Activated CD4-positive, alpha-beta memory T cell treated with anti-CD3 and anti-CD28 coated beads, Interleukin-2, amount 10 ng/mL, durations not matched to agents 7 days and 5 days (primary cell): ENCODE measurements around the gene ACAP2. TPM values are rescaled to one million over a fixed set of nuclear protein-coding genes. Genes with fewer than 3 reads are reported as not detected.
"Not testable (repeated sequence)": the region's sequence is repeated elsewhere in the genome, so short reads cannot be mapped to it uniquely, and the experiment has no call there.

Source experiments
- CTCF ChIA-PET: fragments of 350-600 bp; sonication (Branson Sonifier 250); formaldehyde crosslinking; loops from one replicate; lab custom pipeline; 2021; ENCODE audit warnings: antibody characterized with exemption, inconsistent platforms; lab: Charles Lee
- POLR2A ChIA-PET: fragments of 350-600 bp; sonication (Branson Sonifier 250); formaldehyde crosslinking; loops from one replicate; lab custom pipeline; 2021; ENCODE audit warnings: antibody characterized with exemption; lab: Charles Lee
- DNase-seq: peaks from one replicate; pipeline ENCODE4 v3.0.0-alpha.2; 2020
- H3K27ac Mint-ChIP-seq: one replicate; pipeline ENCODE4 v1.8.0; 2021; ENCODE audit warnings: mild to moderate bottlenecking, mixed read lengths
- H3K27me3 Mint-ChIP-seq: one replicate; pipeline ENCODE4 v1.8.0; 2021; ENCODE audit warnings: mixed read lengths
- H3K36me3 Mint-ChIP-seq: one replicate; pipeline ENCODE4 v1.8.0; 2021; ENCODE audit warnings: low read depth, mixed read lengths
- H3K4me1 Mint-ChIP-seq: one replicate; pipeline ENCODE4 v1.8.0; 2021; ENCODE audit warnings: mixed read lengths
- H3K4me3 Mint-ChIP-seq: one replicate; pipeline ENCODE4 v1.8.0; 2021; ENCODE audit warnings: mild to moderate bottlenecking, mixed read lengths
- H3K9me3 Mint-ChIP-seq: one replicate; pipeline ENCODE4 v1.8.0; 2021; ENCODE audit warnings: mixed read lengths
- total RNA-seq, 2 experiments: library from RNA; stranded (reverse); gene quantifications; one replicate each; pipeline ENCODE4 v1.2.3, GENCODE V29; 2021

ACAP2 gene, protein sequence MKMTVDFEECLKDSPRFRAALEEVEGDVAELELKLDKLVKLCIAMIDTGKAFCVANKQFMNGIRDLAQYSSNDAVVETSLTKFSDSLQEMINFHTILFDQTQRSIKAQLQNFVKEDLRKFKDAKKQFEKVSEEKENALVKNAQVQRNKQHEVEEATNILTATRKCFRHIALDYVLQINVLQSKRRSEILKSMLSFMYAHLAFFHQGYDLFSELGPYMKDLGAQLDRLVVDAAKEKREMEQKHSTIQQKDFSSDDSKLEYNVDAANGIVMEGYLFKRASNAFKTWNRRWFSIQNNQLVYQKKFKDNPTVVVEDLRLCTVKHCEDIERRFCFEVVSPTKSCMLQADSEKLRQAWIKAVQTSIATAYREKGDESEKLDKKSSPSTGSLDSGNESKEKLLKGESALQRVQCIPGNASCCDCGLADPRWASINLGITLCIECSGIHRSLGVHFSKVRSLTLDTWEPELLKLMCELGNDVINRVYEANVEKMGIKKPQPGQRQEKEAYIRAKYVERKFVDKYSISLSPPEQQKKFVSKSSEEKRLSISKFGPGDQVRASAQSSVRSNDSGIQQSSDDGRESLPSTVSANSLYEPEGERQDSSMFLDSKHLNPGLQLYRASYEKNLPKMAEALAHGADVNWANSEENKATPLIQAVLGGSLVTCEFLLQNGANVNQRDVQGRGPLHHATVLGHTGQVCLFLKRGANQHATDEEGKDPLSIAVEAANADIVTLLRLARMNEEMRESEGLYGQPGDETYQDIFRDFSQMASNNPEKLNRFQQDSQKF
- total RNA-seq, result 10 to 100 TPM; 76.0 to 77.4 TPM

DNA sequence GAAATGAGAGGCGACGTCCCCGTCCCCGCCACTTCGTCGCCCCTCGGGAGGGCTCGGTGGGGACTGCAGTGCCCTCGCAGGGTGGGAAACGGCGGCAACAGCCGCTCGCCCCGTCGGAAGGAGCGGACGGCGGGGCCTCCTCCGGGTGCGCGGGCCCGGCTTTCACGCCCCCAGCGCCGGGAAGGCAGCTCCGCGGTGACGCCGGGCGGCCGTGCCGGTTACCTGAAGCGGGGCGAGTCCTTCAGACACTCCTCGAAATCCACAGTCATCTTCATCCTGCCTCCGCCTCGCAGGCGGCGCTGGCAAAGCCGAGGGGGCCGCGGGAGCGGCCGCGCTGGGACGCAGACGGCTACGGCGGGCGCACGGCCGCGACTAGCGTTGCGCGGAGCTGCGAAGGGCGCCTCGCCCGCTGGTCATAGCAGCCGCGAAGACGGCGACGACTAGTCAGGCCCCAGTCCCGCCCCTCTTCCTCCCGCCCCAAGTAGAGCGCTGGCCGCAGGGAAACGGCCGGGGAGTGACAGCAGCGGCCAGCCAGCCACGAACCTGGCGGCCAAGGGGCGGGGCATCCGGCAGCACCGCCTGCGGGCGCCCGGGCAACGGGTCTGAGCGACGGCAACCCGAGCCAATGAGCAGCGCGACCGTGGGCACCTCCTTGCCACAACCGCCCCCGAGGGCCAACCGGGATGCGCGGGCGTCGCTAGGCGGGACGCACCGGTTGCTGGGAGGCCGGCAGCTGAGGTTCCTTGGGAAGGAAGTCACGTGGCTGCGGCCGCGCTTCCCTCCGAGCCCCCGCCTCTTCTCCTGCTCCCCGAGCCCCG lies at the start of gene ACAP2:
ACAP2 (minus strand) TSS at position 448 of the 818 bp plus-strand sequence; CDS start at position 275, 173 bp downstream.
- Mint-ChIP-seq H3K27me3 (no peaks in the 10 kb centered on the region), H3K4me1 (peaks cover 44% of the 10 kb centered on the region), H3K4me3 (peak within 1 kb of the TSS; percentile 94), H3K36me3 (peaks cover 3% of the 10 kb centered on the region), H3K9me3 (no peaks in the 10 kb centered on the region), H3K27ac (peak within 1 kb of the TSS; percentile 92)
- ChIA-PET CTCF (interaction anchor here (0.9 to 3.8 kb wide), 5 partner anchors 17 to 173 kb away, joined by 3 to 32 read pairs (median 4); partner anchors contain the start of gene XXYLT1), POLR2A (interaction anchor here (0.7 to 2.6 kb wide), 18 partner anchors 9 to 770 kb away, joined by 3 to 10 read pairs (median 4); partner anchors contain the start of genes LSG1 and XXYLT1)
- peak; percentile 99 for DNase-seq

DNA sequence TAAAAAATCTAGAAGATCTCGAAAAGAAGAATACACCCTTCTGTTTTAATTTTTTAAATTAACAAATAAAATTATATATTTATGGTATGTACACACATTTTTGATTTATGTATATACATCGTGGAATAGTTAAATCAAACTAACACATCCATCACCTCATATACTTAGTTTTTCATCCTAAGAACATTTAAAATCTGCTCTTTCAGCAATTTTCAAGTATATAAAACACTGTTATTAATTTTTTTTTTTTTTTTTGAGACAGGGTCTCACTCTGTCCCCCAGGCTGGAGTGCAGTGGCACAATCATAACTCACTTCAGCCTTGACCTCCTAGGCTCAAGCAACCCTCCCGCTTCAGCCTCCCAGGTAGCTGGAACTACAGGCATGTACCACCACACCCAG lies 32.8 kb upstream of the ACAP2 start:
- no peak overlapping the region for H3K27ac Mint-ChIP-seq
- POLR2A ChIA-PET, result no interaction called here
- no peaks in the 10 kb centered on the region for H3K4me1 Mint-ChIP-seq
- no peak for DNase-seq
- no peaks in the 10 kb centered on the region for H3K9me3 Mint-ChIP-seq
- peaks cover 18% of the 10 kb centered on the region for H3K27me3 Mint-ChIP-seq
- no peaks in the 10 kb centered on the region for H3K36me3 Mint-ChIP-seq
- no peak overlapping the region for H3K4me3 Mint-ChIP-seq
- CTCF ChIA-PET, result no interaction called here

DNA sequence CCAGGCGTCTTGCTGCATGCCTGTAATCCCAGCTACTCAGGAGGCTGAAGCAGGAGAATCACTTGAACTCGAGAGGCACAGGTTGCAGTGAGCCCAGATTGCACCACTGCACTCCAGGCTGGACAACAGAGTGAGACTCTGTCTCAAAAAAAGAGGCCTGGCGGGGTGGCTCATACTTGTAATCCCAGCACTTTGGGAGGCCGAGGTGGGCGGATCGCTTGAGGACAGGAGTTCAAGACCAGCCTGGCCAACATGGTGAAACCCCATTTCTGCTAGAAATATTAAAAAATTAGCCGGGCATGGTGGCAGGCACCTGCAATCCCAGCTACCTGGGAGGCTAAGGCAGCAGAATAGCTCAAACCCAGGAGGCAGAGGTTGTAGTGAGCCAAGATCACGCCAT lies 32.3 kb upstream of the ACAP2 start:
- H3K27ac Mint-ChIP-seq, H3K4me1 Mint-ChIP-seq, CTCF ChIA-PET, H3K9me3 Mint-ChIP-seq, H3K4me3 Mint-ChIP-seq, H3K36me3 Mint-ChIP-seq, DNase-seq, POLR2A ChIA-PET: not testable (repeated sequence)
- H3K27me3 Mint-ChIP-seq, result peaks cover 18% of the 10 kb centered on the region

DNA sequence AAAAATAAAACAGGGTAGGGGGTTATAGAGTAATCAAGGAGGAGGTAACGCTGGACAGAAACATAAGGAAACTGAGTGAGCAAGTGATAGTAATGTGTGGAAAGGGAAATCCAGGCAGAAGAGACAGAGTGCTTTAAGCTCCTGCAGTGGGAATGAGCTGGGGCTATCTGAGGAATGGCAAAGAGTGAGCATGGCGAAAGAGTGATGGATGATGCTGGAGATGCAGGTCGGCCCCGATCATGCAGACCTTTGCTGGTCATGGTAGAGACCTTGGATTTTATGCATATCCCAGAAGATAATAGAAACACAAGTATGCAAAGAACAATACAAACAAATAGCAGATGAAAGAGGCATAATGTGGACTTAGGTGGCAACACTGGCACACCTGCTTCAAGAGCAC lies 26.0 kb upstream of the ACAP2 start:
- Mint-ChIP-seq H3K4me1 (peaks cover 19% of the 10 kb centered on the region), H3K27ac (no peak overlapping the region), H3K27me3 (no peaks in the 10 kb centered on the region), H3K9me3 (peaks cover 16% of the 10 kb centered on the region), H3K4me3 (no peak overlapping the region), H3K36me3 (peaks cover 15% of the 10 kb centered on the region)
- POLR2A ChIA-PET, result no interaction called here
- no peak for DNase-seq
- CTCF ChIA-PET, result no interaction called here

DNA sequence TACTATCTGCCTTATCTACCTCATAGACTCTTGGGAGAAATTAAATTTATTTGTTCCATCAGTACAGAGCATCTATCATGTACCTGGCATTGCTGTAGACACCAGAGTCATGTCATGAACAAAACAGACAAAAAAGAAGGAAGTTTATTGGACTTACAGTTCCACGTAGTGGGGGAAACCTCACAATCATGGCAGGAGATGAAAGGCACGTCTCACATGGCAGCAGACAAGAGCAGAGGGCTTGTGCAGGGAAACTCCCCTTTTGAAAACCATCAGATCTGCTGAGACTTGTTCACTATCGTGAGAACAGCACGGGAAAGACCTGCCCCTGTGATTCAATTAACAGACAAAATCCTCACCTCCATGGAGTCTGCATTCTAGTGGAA lies 25.6 kb upstream of the ACAP2 start:
- peaks cover 19% of the 10 kb centered on the region for H3K4me1 Mint-ChIP-seq
- peak overlapping the region; percentile 47 for H3K27ac Mint-ChIP-seq
- no peaks in the 10 kb centered on the region for H3K27me3 Mint-ChIP-seq
- ChIA-PET CTCF (no interaction called here), POLR2A (no interaction called here)
- no peak for DNase-seq
- H3K36me3 Mint-ChIP-seq, result peaks cover 15% of the 10 kb centered on the region
- H3K4me3 Mint-ChIP-seq, result no peak overlapping the region
- peaks cover 16% of the 10 kb centered on the region for H3K9me3 Mint-ChIP-seq

DNA sequence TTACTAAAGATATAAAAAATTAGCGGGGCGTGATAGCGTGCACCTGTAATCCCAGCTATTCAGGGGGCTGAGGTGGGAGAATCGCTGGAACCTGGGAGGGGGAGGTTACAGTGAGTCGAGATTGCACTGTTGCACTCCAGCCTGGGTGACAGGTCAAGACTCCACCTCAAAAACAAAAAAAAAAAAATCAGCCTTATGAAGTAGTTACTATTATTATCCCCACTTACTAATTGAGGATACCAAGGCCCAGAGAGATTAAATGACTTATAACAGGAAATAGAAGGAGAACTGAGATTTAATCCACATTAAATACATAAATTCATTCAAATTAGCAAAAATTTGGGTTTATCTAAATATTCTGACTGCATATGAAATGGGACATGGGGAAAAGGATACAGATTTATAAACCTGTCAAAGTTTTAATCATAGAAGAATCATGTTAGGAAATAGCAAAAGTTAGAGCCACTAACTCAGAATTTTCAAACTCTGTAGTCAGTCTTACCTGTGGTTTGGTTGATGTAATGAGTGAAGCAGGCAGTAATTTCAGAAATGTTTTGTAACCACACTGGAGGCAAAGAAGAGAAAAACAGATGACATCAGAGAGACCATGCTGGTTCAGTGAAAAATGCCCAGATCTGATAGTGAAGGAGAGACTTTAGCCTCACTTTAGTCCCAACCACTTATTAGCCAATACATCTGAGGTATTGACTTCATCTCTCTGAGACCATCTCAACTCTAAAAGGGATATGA lies 25.0 kb upstream of the ACAP2 start:
- peaks cover 15% of the 10 kb centered on the region for H3K36me3 Mint-ChIP-seq
- peak overlapping the region; percentile 47 for H3K27ac Mint-ChIP-seq
- no peak overlapping the region for H3K4me3 Mint-ChIP-seq
- ChIA-PET CTCF (no interaction called here), POLR2A (no interaction called here)
- H3K4me1 Mint-ChIP-seq, result peaks cover 19% of the 10 kb centered on the region
- H3K27me3 Mint-ChIP-seq, result no peaks in the 10 kb centered on the region
- DNase-seq, result no peak
- H3K9me3 Mint-ChIP-seq, result peaks cover 16% of the 10 kb centered on the region

DNA sequence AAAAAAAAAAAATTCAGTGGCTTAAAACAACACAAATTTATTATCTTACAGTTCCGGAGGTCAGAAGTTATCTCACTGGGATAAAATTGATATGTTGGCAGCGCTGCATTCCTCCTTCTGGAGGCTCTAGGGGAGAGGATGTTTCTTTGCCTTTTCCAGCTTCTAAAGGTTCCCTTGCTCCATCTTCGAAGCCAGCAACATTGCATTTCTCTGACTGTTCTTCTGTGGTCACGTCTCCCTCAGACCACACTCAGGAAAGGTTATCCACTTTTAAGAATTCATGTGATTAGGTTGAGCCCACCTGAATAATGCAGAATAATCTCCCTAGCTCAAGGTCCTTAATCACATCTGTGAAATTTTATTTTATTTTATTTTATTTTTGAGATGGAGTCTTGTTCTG lies 23.4 kb upstream of the ACAP2 start:
- no peaks in the 10 kb centered on the region for H3K27me3 Mint-ChIP-seq

DNA sequence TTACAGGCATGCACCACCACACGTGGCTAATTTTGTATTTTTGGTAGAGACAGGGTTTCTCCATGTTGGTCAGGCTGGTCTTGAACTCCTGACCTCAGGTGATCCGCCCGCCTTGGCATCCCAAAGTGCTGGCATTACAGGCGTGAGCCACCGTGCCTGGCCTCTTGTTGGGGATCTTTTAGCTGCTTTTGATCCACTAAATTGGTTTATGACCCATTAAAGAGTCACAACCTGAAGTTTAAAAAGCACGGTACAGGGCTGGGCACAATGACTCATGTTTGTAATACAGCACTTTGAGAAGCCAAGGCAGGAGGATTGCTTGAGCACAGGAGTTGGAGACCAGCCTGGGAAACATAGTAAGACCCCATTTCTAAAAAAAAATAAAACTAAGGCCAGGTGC lies 20.1 kb upstream of the ACAP2 start:
- H3K27ac Mint-ChIP-seq, H3K27me3 Mint-ChIP-seq, H3K36me3 Mint-ChIP-seq, DNase-seq, H3K4me3 Mint-ChIP-seq, H3K9me3 Mint-ChIP-seq, POLR2A ChIA-PET: not testable (repeated sequence)
- H3K4me1 Mint-ChIP-seq, result peaks cover 17% of the 10 kb centered on the region
- CTCF ChIA-PET, result interaction anchor here (1.3 kb wide), 1 partner anchor 20 kb away, joined by 3 read pairs; the partner anchor contains the start of gene ACAP2

More for the DNA sequence above, 23.4 kb upstream of the ACAP2 start:
- POLR2A ChIA-PET, result no interaction called here
- Mint-ChIP-seq H3K36me3 (peaks cover 15% of the 10 kb centered on the region), H3K4me3 (no peak overlapping the region), H3K4me1 (peaks cover 19% of the 10 kb centered on the region), H3K27ac (no peak overlapping the region), H3K9me3 (peaks cover 16% of the 10 kb centered on the region)
- DNase-seq, result no peak
- CTCF ChIA-PET, result interaction anchor here (1.3 kb wide), 1 partner anchor 195 kb away, joined by 3 read pairs; the partner anchor contains the start of gene XXYLT1

DNA sequence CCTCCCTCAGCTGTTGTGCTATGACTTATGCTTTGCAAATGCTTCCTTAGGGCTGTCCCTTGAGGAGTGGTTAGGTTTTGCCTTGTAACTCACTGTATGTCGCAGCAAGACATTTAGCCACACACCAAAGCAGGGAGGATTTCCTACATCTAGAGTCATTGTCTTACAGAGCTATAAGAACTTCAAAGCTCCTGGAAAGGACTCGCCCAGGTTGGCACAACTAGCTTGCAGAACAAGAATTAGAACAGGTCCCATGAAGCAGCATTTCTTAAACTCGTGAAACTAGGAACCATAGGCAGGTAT lies 19.4 kb upstream of the ACAP2 start:
- ChIA-PET POLR2A (no interaction called here), CTCF (interaction anchor here (1.3 kb wide), 1 partner anchor 19 kb away, joined by 3 read pairs; the partner anchor contains the start of gene ACAP2)

DNA sequence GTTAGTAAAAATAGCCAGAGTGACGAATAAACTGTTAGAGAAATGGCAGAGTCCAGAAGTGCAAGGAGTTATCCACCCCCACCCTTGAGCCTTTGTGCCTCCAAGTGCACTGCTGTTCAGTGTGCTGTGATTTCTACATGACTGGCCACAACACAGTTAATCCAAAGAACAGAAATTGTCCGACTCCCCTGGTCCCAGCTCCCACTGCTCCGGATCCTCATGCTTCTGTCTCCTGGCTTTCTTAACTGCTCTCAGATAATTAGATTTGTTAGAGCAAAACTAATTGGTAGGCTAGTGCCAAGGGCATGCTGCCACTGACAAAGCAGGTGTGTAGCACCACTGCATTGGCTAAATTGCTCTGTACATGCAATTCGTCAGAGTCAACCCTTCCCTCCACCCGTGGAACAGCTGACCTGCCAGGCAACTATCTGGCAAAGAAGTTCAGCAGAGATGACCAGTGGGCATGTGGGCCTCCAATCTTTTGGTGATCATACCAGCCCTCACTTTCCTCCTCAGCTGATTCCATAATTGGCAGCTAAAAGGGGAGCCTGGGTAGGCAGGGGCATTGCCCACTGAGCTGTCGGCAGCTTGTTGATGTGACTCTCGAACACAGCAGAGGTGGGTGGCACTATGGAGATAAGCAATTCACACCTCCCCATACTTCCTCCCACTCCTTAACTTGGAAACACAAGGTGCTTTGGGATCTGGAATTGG lies 18.9 kb upstream of the ACAP2 start:
- no peaks in the 10 kb centered on the region for H3K27me3 Mint-ChIP-seq
- POLR2A ChIA-PET, result no interaction called here
- CTCF ChIA-PET, result interaction anchor here (1.3 kb wide), 1 partner anchor 18 kb away, joined by 3 read pairs; the partner anchor contains the start of gene ACAP2

More for the DNA sequence above, 19.4 kb upstream of the ACAP2 start:
- H3K27me3 Mint-ChIP-seq, result no peaks in the 10 kb centered on the region
- H3K4me3 Mint-ChIP-seq, result no peak overlapping the region
- DNase-seq, result no peak
- H3K9me3 Mint-ChIP-seq, result no peaks in the 10 kb centered on the region
- no peak overlapping the region for H3K27ac Mint-ChIP-seq
- H3K4me1 Mint-ChIP-seq, result peaks cover 14% of the 10 kb centered on the region
- no peaks in the 10 kb centered on the region for H3K36me3 Mint-ChIP-seq

DNA sequence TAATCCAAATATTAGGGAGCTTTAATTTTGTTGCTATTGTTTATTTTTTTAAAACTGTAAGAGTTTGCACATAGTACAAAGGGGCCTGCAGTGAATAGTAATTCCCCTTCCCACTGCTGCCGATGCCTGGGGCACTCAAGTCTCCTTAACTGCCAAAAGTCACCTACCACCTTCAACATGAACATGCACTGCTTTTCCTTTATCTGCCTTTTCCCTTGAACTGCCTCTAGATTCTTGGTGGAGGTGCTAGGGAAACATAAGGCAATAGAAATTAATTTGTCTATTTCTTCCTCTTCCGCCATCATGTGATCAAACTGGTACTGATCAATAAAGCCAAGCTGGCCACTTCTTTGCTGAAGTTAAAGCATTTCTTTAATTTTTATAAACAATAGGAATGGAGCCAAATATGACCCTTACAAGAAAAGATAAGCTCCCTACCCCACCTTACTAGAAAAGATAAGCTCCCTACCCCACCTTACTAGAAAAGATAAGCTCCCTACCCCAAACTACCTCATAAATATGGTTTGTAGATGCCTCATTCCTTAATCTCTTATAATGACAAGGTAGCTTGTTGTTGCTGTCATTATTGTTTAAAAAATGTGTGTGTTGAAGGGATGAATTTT lies 17.4 kb upstream of the ACAP2 start:
- ChIA-PET POLR2A (interaction anchor here (2.0 kb wide), 1 partner anchor 18 kb away, joined by 10 read pairs; the partner anchor contains the start of gene ACAP2), CTCF (interaction anchor here (0.7 to 2.3 kb wide), 3 partner anchors 17 to 189 kb away, joined by 3 to 11 read pairs (median 3); partner anchors contain the start of genes ACAP2 and XXYLT1)
- no peak overlapping the region for H3K4me3 Mint-ChIP-seq
- no peak for DNase-seq
- no peak overlapping the region for H3K27ac Mint-ChIP-seq
- peaks cover 12% of the 10 kb centered on the region for H3K4me1 Mint-ChIP-seq
- no peaks in the 10 kb centered on the region for H3K9me3 Mint-ChIP-seq
- no peaks in the 10 kb centered on the region for H3K36me3 Mint-ChIP-seq
- no peaks in the 10 kb centered on the region for H3K27me3 Mint-ChIP-seq

More for the DNA sequence above, 18.9 kb upstream of the ACAP2 start:
- Mint-ChIP-seq H3K4me1 (peaks cover 8% of the 10 kb centered on the region), H3K27ac (no peak overlapping the region), H3K36me3 (no peaks in the 10 kb centered on the region), H3K4me3 (no peak overlapping the region), H3K9me3 (no peaks in the 10 kb centered on the region)
- DNase-seq, result no peak
